HCT116 (cell line): Measurements from ENCODE around the gene CIAO2B. TPM values are rescaled to one million over a fixed set of nuclear protein-coding genes. Genes with fewer than 3 reads are reported as not detected.

ENCODE experiments used
- ATAC-seq: fragments of 200-7000 bp; cut with Tn5 transposase; 2 replicates; pipeline ENCODE4 v1.9.1; 2020; ENCODE audit warnings: mild to moderate bottlenecking, moderate library complexity
- BruUV-seq: library from RNA; stranded (reverse); fragments of 400-500 nt; replicated peaks from 2 replicates; lab custom pipeline; 2021; lab: Mats Ljungman, UMichigan
- CTCF ChIA-PET: fragments of 300-600 bp; sonication (Branson Sonifier 250); formaldehyde crosslinking; loops from one replicate; lab custom pipeline; 2021; ENCODE audit warnings: antibody characterized with exemption; lab: Charles Lee
- POLR2A ChIA-PET: fragments of 300-600, 350-600 bp; sonication (Branson Sonifier 250); formaldehyde crosslinking; loops from one replicate; lab custom pipeline; 2021; ENCODE audit warnings: antibody characterized with exemption; lab: Charles Lee
- RAD21 ChIA-PET, 2 experiments: fragments of 300-600 bp; sonication (Branson Sonifier 250); formaldehyde crosslinking; loops; one replicate each; lab custom pipeline; 2023; ENCODE audit warnings: low total read pairs in 2 of 2; ENCODE audit not compliant: uncharacterized antibody in 2 of 2, unreplicated experiment in 2 of 2, low non-redundant PET in 1 of 2; lab: Charles Lee
- DNase-seq: peaks from one replicate; pipeline ENCODE4 v3.0.0-alpha.2; 2010; ENCODE audit warnings: low read depth, low spot score
- H2AFZ ChIP-seq: fragments of 200-600 bp; shearing (Covaris generic), sonication (generic); 2 replicates; pipeline ENCODE4 v1.6.1; 2017; ENCODE audit warnings: low read depth, mixed run types, mixed read lengths, antibody characterized with exemption, low read length; ENCODE audit not compliant: poor library complexity, severe bottlenecking
- H3K27ac ChIP-seq: 2 replicates; pipeline ENCODE4 v1.5.1; 2012; ENCODE audit warnings: low read depth, low read length
- H3K27me3 ChIP-seq: fragments of 200-600 bp; sonication (generic); 2 replicates; pipeline ENCODE4 v1.6.1; 2016; ENCODE audit warnings: mixed run types, low read length, mixed read lengths; ENCODE audit not compliant: insufficient read depth
- H3K36me3 ChIP-seq, 2 experiments: fragments of 200-500 bp in 1 of 2; fragments of 200-600 bp in 1 of 2; sonication (Bioruptor generic) in 1 of 2; sonication (generic) in 1 of 2; 2 replicates each; pipeline versions ENCODE4 v1.5.1 to v1.6.1; 2014 to 2016; ENCODE audit warnings: low read length in 2 of 2, inconsistent platforms in 1 of 2, mixed read lengths in 1 of 2, mixed run types in 1 of 2; ENCODE audit not compliant: insufficient read depth in 2 of 2, control insufficient read depth in 1 of 2
- H3K4me1 ChIP-seq, 2 experiments: fragments of 200-600 bp in 1 of 2; sonication (generic) in 1 of 2; 2 replicates each; pipeline versions ENCODE4 v1.5.1 to v1.6.1; 2012 to 2017; ENCODE audit warnings: low read length in 2 of 2, inconsistent platforms in 1 of 2, mild to moderate bottlenecking in 1 of 2, mixed read lengths in 1 of 2, mixed run types in 1 of 2, moderate library complexity in 1 of 2; ENCODE audit not compliant: insufficient read depth in 2 of 2, control insufficient read depth in 1 of 2
- H3K4me2 ChIP-seq: fragments of 200-600 bp; sonication (generic); 2 replicates; pipeline ENCODE4 v1.6.1; 2017; ENCODE audit warnings: mixed run types, low read length, mixed read lengths
- H3K4me3 ChIP-seq, 2 experiments: fragments of 200-600 bp in 1 of 2; sonication (generic) in 1 of 2; replicated peaks in 1 of 2; 2 replicates each; pipeline ENCODE4 v1.5.1; 2011 to 2016; ENCODE audit warnings: low read length in 2 of 2, control low read depth in 1 of 2, low read depth in 1 of 2, mild to moderate bottlenecking in 1 of 2, mixed read lengths in 1 of 2, mixed run types in 1 of 2
- H3K79me2 ChIP-seq: fragments of 200-600 bp; sonication (generic); 2 replicates; pipeline ENCODE4 v1.6.1; 2017; ENCODE audit warnings: mild to moderate bottlenecking, mixed run types, low read length, moderate library complexity, mixed read lengths; ENCODE audit not compliant: insufficient read depth
- H3K9ac ChIP-seq: fragments of 200-600 bp; sonication (generic); 2 replicates; pipeline ENCODE4 v1.6.1; 2016; ENCODE audit warnings: low read length, mixed read lengths
- H3K9me2 ChIP-seq: fragments of 200-600 bp; sonication (generic), shearing (Covaris generic); 2 replicates; pipeline ENCODE4 v1.6.1; 2017; ENCODE audit warnings: mixed run types, mild to moderate bottlenecking, moderate library complexity; ENCODE audit not compliant: insufficient read depth
- H3K9me3 ChIP-seq, 2 experiments: fragments of 200-500 bp in 1 of 2; fragments of 200-600 bp in 1 of 2; sonication (Bioruptor generic) in 1 of 2; sonication (generic) in 1 of 2; 2 replicates each; pipeline ENCODE4 v1.6.1; 2014 to 2017; ENCODE audit warnings: low read length in 2 of 2, mixed read lengths in 2 of 2, inconsistent platforms in 1 of 2, low read depth in 1 of 2, mild to moderate bottlenecking in 1 of 2, mixed run types in 1 of 2, moderate library complexity in 1 of 2; ENCODE audit not compliant: control insufficient read depth in 1 of 2, insufficient read depth in 1 of 2
- H4K20me1 ChIP-seq: fragments of 200-600 bp; sonication (generic), shearing (Covaris generic); 2 replicates; pipeline ENCODE4 v1.6.1; 2017; ENCODE audit warnings: mixed run types, mild to moderate bottlenecking, moderate library complexity; ENCODE audit not compliant: insufficient read depth
- CEBPB ChIP-seq: IDR thresholded peaks from 2 replicates; pipeline ENCODE4 v1.6.1; 2012; ENCODE audit warnings: low read depth
- ELF1 ChIP-seq: IDR thresholded peaks from 2 replicates; pipeline ENCODE4 v1.6.1; 2012; ENCODE audit warnings: low read depth, borderline replicate concordance
- JUND ChIP-seq: IDR thresholded peaks from 2 replicates; pipeline ENCODE4 v1.6.1; 2012
- RAD21 ChIP-seq: IDR thresholded peaks from 2 replicates; pipeline ENCODE4 v1.6.1; 2012; ENCODE audit warnings: low read depth, mild to moderate bottlenecking
- SIN3A ChIP-seq: IDR thresholded peaks from 2 replicates; pipeline ENCODE4 v1.6.1; 2012; ENCODE audit warnings: low read depth
- TCF7L2 ChIP-seq: IDR thresholded peaks from 2 replicates; pipeline ENCODE4 v1.7.0; 2011; ENCODE audit warnings: borderline replicate concordance, inconsistent platforms; ENCODE audit not compliant: insufficient read depth, insufficient read length; ENCODE audit errors: extremely low read depth
- ZNF274 ChIP-seq: fragments of 200-500 bp; sonication (Bioruptor generic); IDR thresholded peaks from 2 replicates; pipeline ENCODE4 v1.6.1; 2014; ENCODE audit warnings: mild to moderate bottlenecking, low read depth, low read length, inconsistent platforms
- intact Hi-C: fragments of 100-400 bp; cut with micrococcal nuclease; formaldehyde crosslinking; loops from 2 replicates; pipeline ENCODE4 v1.10.0; 2022
- total RNA-seq: library from RNA; stranded (reverse); gene quantifications from one replicate; pipeline ENCODE4 v1.2.1, GENCODE V29; 2021; ENCODE audit not compliant: unreplicated experiment
- TF ChIP-seq, protein P1 (sequence below), 3 experiments: fragments of 200-600 bp in 1 of 3; sonication (generic) in 1 of 3; IDR thresholded peaks in 2 of 3; conservative IDR thresholded peaks in 1 of 3; 2 replicates each; pipeline ENCODE4 v1.5.1; 2012 to 2017; ENCODE audit warnings: low read depth in 2 of 3, low read length in 2 of 3, antibody characterized with exemption in 1 of 3, borderline replicate concordance in 1 of 3, control low read depth in 1 of 3, mild to moderate bottlenecking in 1 of 3, mixed read lengths in 1 of 3, mixed run types in 1 of 3, moderate library complexity in 1 of 3; ENCODE audit not compliant: insufficient read depth in 1 of 3

Gene CIAO2B
- total RNA-seq, 1 experiment from 2014 or later = 113 TPM

GRCh38 chr16:66902648-66903543 lies 31.3 kb downstream of the CIAO2B start:
- Histone ChIP-seq H3K9me3 (no peaks in the 10 kb centered on the region), H3K36me3 (no peaks in the 10 kb centered on the region), H3K4me1 (peaks cover 17% of the 10 kb centered on the region in 2 experiments), H4K20me1 (no peaks in the 10 kb centered on the region), H3K27ac (no peak overlapping the region)
- ChIA-PET POLR2A (interaction anchor here (0.5 kb wide), 1 partner anchor 275 kb away, joined by 5 read pairs; no protein-coding TSS in a partner anchor), CTCF (interaction anchor here (1.3 to 1.5 kb wide), 2 partner anchors 8 to 26 kb away, joined by 3 read pairs; no protein-coding TSS in a partner anchor)
- TF ChIP-seq CEBPB (no peak), ELF1 (no peak), RAD21 (no peak), JUND (no peak), TCF7L2 (no peak), SIN3A (no peak), ZNF274 (no peak)
- TF ChIP-seq, protein P1, sequence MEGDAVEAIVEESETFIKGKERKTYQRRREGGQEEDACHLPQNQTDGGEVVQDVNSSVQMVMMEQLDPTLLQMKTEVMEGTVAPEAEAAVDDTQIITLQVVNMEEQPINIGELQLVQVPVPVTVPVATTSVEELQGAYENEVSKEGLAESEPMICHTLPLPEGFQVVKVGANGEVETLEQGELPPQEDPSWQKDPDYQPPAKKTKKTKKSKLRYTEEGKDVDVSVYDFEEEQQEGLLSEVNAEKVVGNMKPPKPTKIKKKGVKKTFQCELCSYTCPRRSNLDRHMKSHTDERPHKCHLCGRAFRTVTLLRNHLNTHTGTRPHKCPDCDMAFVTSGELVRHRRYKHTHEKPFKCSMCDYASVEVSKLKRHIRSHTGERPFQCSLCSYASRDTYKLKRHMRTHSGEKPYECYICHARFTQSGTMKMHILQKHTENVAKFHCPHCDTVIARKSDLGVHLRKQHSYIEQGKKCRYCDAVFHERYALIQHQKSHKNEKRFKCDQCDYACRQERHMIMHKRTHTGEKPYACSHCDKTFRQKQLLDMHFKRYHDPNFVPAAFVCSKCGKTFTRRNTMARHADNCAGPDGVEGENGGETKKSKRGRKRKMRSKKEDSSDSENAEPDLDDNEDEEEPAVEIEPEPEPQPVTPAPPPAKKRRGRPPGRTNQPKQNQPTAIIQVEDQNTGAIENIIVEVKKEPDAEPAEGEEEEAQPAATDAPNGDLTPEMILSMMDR (IDR thresholded peaks at IDR 0.05 in 2 of 3, conservative IDR thresholded peaks at IDR 0.05 in 1 of 3; ENCODE audit: borderline replicate concordance in 1 of 3, insufficient read depth in 1 of 3, low read depth in 2 of 3, low read length in 2 of 3) = 0 out of 6 replicates have a peak, but pooled peaks of 1 of the 3 experiments have one; percentile 1
- TF ChIP-seq, all 23 proteins: peak for 1
- Histone ChIP-seq H2AFZ (no peak overlapping the region), H3K4me3 (no peak overlapping the region), H3K4me2 (no peak overlapping the region), H3K9me2 (no peaks in the 10 kb centered on the region), H3K79me2 (no peaks in the 10 kb centered on the region), H3K27me3 (no peaks in the 10 kb centered on the region), H3K9ac (no peak overlapping the region)
- no TSS peak for BruUV-seq
- DNase-seq (no peak), ATAC-seq (peak; percentile 48)
- intact Hi-C loops = no loop called here
- RAD21 ChIA-PET = no interaction called here
